KMS-11 (cell line): ENCODE data around the gene PTP4A2.

Source experiments
- H2AFZ ChIP-seq: fragments of 200-600 bp; sonication (generic); 2 replicates; pipeline ENCODE4 v1.6.1; 2016; ENCODE audit warnings: antibody characterized with exemption, mixed run types, low read depth
- H3K27ac ChIP-seq: fragments of 200-600 bp; sonication (generic); 2 replicates; pipeline ENCODE4 v1.6.1; 2016; ENCODE audit warnings: mild to moderate bottlenecking, mixed run types
- H3K27me3 ChIP-seq: fragments of 200-600 bp; sonication (generic); 2 replicates; pipeline ENCODE4 v1.6.1; 2017; ENCODE audit warnings: mild to moderate bottlenecking, low read depth, mixed run types, moderate library complexity; ENCODE audit not compliant: insufficient read depth
- H3K36me3 ChIP-seq: fragments of 200-600 bp; sonication (generic); 2 replicates; pipeline ENCODE4 v1.6.1; 2017; ENCODE audit warnings: mild to moderate bottlenecking, mixed run types; ENCODE audit not compliant: insufficient read depth
- H3K4me1 ChIP-seq: fragments of 200-600 bp; sonication (generic); 2 replicates; pipeline ENCODE4 v1.6.1; 2016; ENCODE audit warnings: mild to moderate bottlenecking, low read depth, mixed run types; ENCODE audit not compliant: poor library complexity, severe bottlenecking
- H3K4me2 ChIP-seq: fragments of 200-600 bp; sonication (generic); 2 replicates; pipeline ENCODE4 v1.7.0; 2016; ENCODE audit warnings: mild to moderate bottlenecking, mixed run types
- H3K4me3 ChIP-seq: fragments of 200-600 bp; sonication (generic); IDR thresholded peaks from 2 replicates; pipeline ENCODE4 v1.6.1; 2017; ENCODE audit warnings: low read depth, low read length, mixed read lengths; ENCODE audit not compliant: insufficient read depth
- H3K79me2 ChIP-seq: fragments of 200-600 bp; sonication (generic); 2 replicates; pipeline ENCODE4 v1.6.1; 2016; ENCODE audit warnings: low read depth, mixed run types; ENCODE audit not compliant: insufficient read depth
- H3K9ac ChIP-seq: fragments of 200-600 bp; sonication (generic); 2 replicates; pipeline ENCODE4 v1.6.1; 2016; ENCODE audit warnings: mild to moderate bottlenecking, mixed run types
- H4K20me1 ChIP-seq: fragments of 200-600 bp; sonication (generic); 2 replicates; pipeline ENCODE4 v1.6.1; 2016; ENCODE audit warnings: mild to moderate bottlenecking, mixed run types; ENCODE audit not compliant: insufficient read depth
- TF ChIP-seq, protein P1 (sequence below): fragments of 200-600 bp; sonication (generic); conservative IDR thresholded peaks from 2 replicates; pipeline ENCODE4 v1.6.1; 2017; ENCODE audit warnings: low read depth, mild to moderate bottlenecking, antibody characterized with exemption, low read length, moderate library complexity, mixed read lengths

PTP4A2 gene

GRCh38 chr1:31932491-31933316 is 5.5 kb downstream of the PTP4A2 start:
- Histone ChIP-seq H3K27ac (peak overlapping the region; percentile 10; the same call in 1 of the 2 replicates), H3K9ac (no peak overlapping the region), H3K79me2 (peaks cover 100% of the 10 kb centered on the region), H3K4me3 (no peak overlapping the region), H2AFZ (no peak overlapping the region), H3K27me3 (no peaks in the 10 kb centered on the region), H3K4me2 (peak overlapping the region; percentile 81; the same call in 1 of the 2 replicates), H4K20me1 (peaks cover 73% of the 10 kb centered on the region), H3K4me1 (peaks cover 92% of the 10 kb centered on the region), H3K36me3 (no peaks in the 10 kb centered on the region)
- TF ChIP-seq, protein P1, sequence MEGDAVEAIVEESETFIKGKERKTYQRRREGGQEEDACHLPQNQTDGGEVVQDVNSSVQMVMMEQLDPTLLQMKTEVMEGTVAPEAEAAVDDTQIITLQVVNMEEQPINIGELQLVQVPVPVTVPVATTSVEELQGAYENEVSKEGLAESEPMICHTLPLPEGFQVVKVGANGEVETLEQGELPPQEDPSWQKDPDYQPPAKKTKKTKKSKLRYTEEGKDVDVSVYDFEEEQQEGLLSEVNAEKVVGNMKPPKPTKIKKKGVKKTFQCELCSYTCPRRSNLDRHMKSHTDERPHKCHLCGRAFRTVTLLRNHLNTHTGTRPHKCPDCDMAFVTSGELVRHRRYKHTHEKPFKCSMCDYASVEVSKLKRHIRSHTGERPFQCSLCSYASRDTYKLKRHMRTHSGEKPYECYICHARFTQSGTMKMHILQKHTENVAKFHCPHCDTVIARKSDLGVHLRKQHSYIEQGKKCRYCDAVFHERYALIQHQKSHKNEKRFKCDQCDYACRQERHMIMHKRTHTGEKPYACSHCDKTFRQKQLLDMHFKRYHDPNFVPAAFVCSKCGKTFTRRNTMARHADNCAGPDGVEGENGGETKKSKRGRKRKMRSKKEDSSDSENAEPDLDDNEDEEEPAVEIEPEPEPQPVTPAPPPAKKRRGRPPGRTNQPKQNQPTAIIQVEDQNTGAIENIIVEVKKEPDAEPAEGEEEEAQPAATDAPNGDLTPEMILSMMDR = no peak

GRCh38 chr1:31931593-31932225 is 6.5 kb downstream of the PTP4A2 start:
- Histone ChIP-seq H3K79me2 (peaks cover 100% of the 10 kb centered on the region), H3K9ac (no peak overlapping the region), H2AFZ (no peak overlapping the region), H3K4me3 (no peak overlapping the region), H3K27ac (peak overlapping the region; percentile 10; the same call in 1 of the 2 replicates), H3K27me3 (no peaks in the 10 kb centered on the region), H3K4me2 (peak overlapping the region; percentile 20; the same call in 1 of the 2 replicates), H3K4me1 (peaks cover 100% of the 10 kb centered on the region), H4K20me1 (peaks cover 81% of the 10 kb centered on the region), H3K36me3 (no peaks in the 10 kb centered on the region)
- TF ChIP-seq, protein P1 = no peak

GRCh38 chr1:31930836-31931592 is 7.2 kb downstream of the PTP4A2 start:
- no peaks in the 10 kb centered on the region for H3K27me3 ChIP-seq
- H3K79me2 ChIP-seq = peaks cover 100% of the 10 kb centered on the region
- peaks cover 100% of the 10 kb centered on the region for H3K4me1 ChIP-seq
- no peak overlapping the region for H2AFZ ChIP-seq
- peak overlapping the region; percentile 20; the same call in 1 of the 2 replicates for H3K4me2 ChIP-seq
- peaks cover 87% of the 10 kb centered on the region for H4K20me1 ChIP-seq
- no peak overlapping the region for H3K9ac ChIP-seq
- H3K27ac ChIP-seq = no peak overlapping the region
- H3K36me3 ChIP-seq = no peaks in the 10 kb centered on the region
- H3K4me3 ChIP-seq = no peak overlapping the region
- TF ChIP-seq, protein P1 = no peak

GRCh38 chr1:31927661-31927980 is 10.5 kb downstream of the PTP4A2 start:
- no peaks in the 10 kb centered on the region for H3K27me3 ChIP-seq
- H4K20me1 ChIP-seq = peaks cover 86% of the 10 kb centered on the region
- H3K27ac ChIP-seq = no peak overlapping the region
- no peak overlapping the region for H2AFZ ChIP-seq
- no peak overlapping the region for H3K9ac ChIP-seq
- H3K36me3 ChIP-seq = no peaks in the 10 kb centered on the region
- TF ChIP-seq, protein P1 = no peak
- no peak overlapping the region for H3K4me3 ChIP-seq
- H3K79me2 ChIP-seq = peaks cover 100% of the 10 kb centered on the region
- H3K4me1 ChIP-seq = peaks cover 79% of the 10 kb centered on the region
- H3K4me2 ChIP-seq = peak overlapping the region; percentile 26; the same call in 1 of the 2 replicates
